ENCODE data around the gene MRPL43. TPM values are rescaled to one million over a fixed set of nuclear protein-coding genes. Genes with fewer than 3 reads are reported as not detected.
A peak's percentile ranks its signal among the peaks of the same experiment; 100 is the strongest.
"Not testable (repeated sequence)": the region's sequence is repeated elsewhere in the genome, so short reads cannot be mapped to it uniquely, and the experiment has no call there.

MRPL43 gene
- total and polyA plus RNA-seq, 4 donors: 43.6 to 105 (median 84.5) TPM

DNA sequence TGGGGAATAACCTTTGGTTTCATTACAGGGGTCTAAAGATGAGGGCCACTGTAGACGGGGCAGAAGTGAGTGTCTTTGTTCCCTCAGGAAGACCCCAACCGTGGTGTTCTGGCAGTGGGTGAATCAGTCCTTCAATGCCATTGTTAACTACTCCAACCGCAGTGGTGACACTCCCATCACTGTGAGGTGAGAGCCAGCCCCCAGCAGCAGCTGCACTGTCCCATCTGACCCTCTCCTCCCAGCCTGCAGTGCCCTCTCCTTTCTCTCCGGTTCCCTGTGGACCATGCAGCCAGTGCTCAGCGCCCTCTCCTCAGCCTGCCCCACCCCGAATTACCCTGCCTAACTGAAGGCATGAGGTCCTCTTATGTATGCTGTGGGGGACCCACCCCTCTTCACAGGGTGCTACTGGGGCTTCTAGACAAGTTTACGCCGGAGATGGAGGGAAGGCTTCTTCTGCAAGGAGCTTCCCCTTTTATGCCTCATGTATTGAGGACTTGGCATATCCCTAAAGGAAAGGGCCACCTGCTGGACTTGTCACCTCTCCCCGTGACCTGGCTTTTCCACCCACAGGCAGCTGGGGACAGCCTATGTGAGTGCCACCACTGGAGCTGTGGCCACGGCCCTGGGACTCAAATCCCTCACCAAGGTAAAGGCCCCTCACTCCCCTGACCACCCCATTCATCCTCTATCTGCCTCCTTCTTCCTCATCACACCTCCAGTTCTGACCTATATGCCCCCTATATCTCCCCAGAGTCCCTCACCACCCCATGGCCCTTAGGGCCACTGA, 48.8 kb upstream of the MRPL43 start:
- WGBS, 2 donors: 88 to 92% methylated on average over 10 of the region's 10 CpGs
- ATAC-seq (ENCODE audit: insufficient read depth, low FRiP score) (no peak), DNase-seq (no peak)
- Histone ChIP-seq H3K9me3 (ENCODE audit: control insufficient read depth in 4 of 4, insufficient read depth in 3 of 4, low read length in 3 of 4) (no peaks in the 10 kb centered on the region), H3K36me3 (ENCODE audit: control insufficient read depth in 4 of 4, insufficient read depth in 4 of 4, low read length in 4 of 4) (peaks cover 8 to 40% (median 17%) of the 10 kb centered on the region in 4 donors), H3K27ac (ENCODE audit: low read depth in 1 of 2, low read length in 1 of 2) (no peak overlapping the region), H3K4me3 (no peak overlapping the region), H3K9ac (ENCODE audit: insufficient read depth in 1 of 2, low read length in 2 of 2) (no peak overlapping the region), H3K27me3 (ENCODE audit: control insufficient read depth in 3 of 3, insufficient read depth in 3 of 3, low read length in 2 of 3) (no peaks in the 10 kb centered on the region), H3K4me1 (ENCODE audit: control insufficient read depth in 5 of 5, insufficient read depth in 5 of 5, low read length in 5 of 5) (peaks cover 0 to 20% (median 0%) of the 10 kb centered on the region in 5 donors)
- TF ChIP-seq, protein P1, sequence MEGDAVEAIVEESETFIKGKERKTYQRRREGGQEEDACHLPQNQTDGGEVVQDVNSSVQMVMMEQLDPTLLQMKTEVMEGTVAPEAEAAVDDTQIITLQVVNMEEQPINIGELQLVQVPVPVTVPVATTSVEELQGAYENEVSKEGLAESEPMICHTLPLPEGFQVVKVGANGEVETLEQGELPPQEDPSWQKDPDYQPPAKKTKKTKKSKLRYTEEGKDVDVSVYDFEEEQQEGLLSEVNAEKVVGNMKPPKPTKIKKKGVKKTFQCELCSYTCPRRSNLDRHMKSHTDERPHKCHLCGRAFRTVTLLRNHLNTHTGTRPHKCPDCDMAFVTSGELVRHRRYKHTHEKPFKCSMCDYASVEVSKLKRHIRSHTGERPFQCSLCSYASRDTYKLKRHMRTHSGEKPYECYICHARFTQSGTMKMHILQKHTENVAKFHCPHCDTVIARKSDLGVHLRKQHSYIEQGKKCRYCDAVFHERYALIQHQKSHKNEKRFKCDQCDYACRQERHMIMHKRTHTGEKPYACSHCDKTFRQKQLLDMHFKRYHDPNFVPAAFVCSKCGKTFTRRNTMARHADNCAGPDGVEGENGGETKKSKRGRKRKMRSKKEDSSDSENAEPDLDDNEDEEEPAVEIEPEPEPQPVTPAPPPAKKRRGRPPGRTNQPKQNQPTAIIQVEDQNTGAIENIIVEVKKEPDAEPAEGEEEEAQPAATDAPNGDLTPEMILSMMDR (IDR thresholded peaks at IDR 0.05; ENCODE audit: control extremely low read depth, extremely low read depth): no peak

DNA sequence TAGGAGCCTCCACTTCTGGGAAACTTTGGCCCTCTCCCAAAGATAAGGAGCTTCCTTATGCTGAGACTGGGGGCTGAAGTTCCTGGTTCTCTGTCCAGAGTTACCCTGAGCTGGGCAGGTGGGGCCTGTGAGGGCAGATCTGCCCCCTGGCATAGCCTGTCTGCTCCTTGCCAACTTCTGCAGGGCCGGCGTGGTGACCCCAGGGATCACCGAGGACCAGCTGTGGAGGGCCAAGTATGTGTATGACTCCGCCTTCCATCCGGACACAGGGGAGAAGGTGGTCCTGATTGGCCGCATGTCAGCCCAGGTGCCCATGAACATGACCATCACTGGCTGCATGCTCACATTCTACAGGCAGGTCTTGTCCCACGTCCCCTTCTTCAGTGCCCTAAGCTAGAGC, 48.0 kb upstream of the MRPL43 start:
- H3K36me3 ChIP-seq (ENCODE audit: control insufficient read depth in 4 of 4, insufficient read depth in 4 of 4, low read length in 4 of 4): peaks cover 8 to 40% (median 17%) of the 10 kb centered on the region in 4 donors
- no peak for DNase-seq
- H3K27me3 ChIP-seq (ENCODE audit: control insufficient read depth in 3 of 3, insufficient read depth in 3 of 3, low read length in 2 of 3): no peaks in the 10 kb centered on the region
- H3K4me1 ChIP-seq (ENCODE audit: control insufficient read depth in 5 of 5, insufficient read depth in 5 of 5, low read length in 5 of 5): peaks cover 0 to 25% (median 3%) of the 10 kb centered on the region in 5 donors
- TF ChIP-seq, protein P1 (IDR thresholded peaks at IDR 0.05; ENCODE audit: control extremely low read depth, extremely low read depth): no peak
- WGBS, 2 donors: 95 to 99% methylated on average over 7 of the region's 7 CpGs
- no peaks in the 10 kb centered on the region for H3K9me3 ChIP-seq (ENCODE audit: control insufficient read depth in 4 of 4, insufficient read depth in 3 of 4, low read length in 3 of 4)
- no peak for ATAC-seq (ENCODE audit: insufficient read depth, low FRiP score)
- no peak overlapping the region for H3K9ac ChIP-seq (ENCODE audit: insufficient read depth in 1 of 2, low read length in 2 of 2)
- no peak overlapping the region for H3K4me3 ChIP-seq
- H3K27ac ChIP-seq (ENCODE audit: low read depth in 1 of 2, low read length in 1 of 2): no peak overlapping the region

DNA sequence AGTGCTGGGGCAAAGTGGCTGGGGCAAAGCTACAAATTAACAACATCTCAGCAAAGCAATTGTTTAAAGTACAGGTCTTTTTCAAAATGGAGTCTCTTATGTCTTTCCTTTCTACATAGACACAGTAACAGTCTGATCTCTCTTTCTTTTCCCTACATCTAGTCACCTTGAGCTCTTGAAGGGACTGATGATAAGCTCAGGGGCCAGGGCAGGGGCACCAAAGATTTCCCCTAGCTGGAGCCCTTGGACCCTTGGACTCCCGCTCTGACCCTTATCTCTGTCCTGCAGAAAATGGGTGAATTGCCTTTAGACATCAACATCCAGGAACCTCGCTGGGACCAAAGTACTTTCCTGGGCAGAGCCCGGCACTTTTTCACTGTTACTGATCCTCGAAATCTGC, 47.1 kb upstream of the MRPL43 start:
- WGBS, 2 donors: 96 to 98% methylated on average over 4 of the region's 4 CpGs
- not testable (repeated sequence) for H3K9me3 ChIP-seq (ENCODE audit: control insufficient read depth in 4 of 4, insufficient read depth in 3 of 4, low read length in 3 of 4); H3K4me3 ChIP-seq; H3K27ac ChIP-seq (ENCODE audit: low read depth in 1 of 2, low read length in 1 of 2); H3K27me3 ChIP-seq (ENCODE audit: control insufficient read depth in 3 of 3, insufficient read depth in 3 of 3, low read length in 2 of 3); ATAC-seq (ENCODE audit: insufficient read depth, low FRiP score); H3K9ac ChIP-seq (ENCODE audit: insufficient read depth in 1 of 2, low read length in 2 of 2); DNase-seq
- Histone ChIP-seq H3K4me1 (ENCODE audit: control insufficient read depth in 5 of 5, insufficient read depth in 5 of 5, low read length in 5 of 5) (peaks cover 0 to 25% (median 3%) of the 10 kb centered on the region in 5 donors), H3K36me3 (ENCODE audit: control insufficient read depth in 4 of 4, insufficient read depth in 4 of 4, low read length in 4 of 4) (peaks cover 8 to 36% (median 17%) of the 10 kb centered on the region in 4 donors)

DNA sequence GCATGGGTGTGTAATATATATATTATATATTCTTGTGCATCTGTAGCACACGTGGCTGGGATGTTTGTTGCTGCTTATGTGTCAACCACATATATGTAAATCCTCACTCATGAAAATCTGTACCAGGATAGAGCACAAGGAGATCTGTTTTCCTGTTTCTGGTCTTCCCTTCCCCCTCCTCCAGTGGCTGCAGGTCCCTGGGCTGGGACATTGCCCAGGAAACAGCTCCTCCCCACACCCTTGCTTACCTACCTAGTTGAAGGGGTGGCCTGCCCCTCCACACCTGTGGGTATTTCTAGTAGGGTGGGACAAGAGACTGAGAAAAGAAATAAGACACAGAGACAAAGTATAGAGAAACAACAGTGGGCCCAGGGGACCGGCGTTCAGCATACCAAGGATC, 46.0 kb upstream of the MRPL43 start:
- Histone ChIP-seq H3K27me3 (ENCODE audit: control insufficient read depth in 3 of 3, insufficient read depth in 3 of 3, low read length in 2 of 3) (peaks cover 0 to 12% (median 6%) of the 10 kb centered on the region in 3 donors), H3K9me3 (ENCODE audit: control insufficient read depth in 4 of 4, insufficient read depth in 3 of 4, low read length in 3 of 4) (no peaks in the 10 kb centered on the region), H3K4me3 (no peak overlapping the region), H3K36me3 (ENCODE audit: control insufficient read depth in 4 of 4, insufficient read depth in 4 of 4, low read length in 4 of 4) (peaks cover 8 to 27% (median 14%) of the 10 kb centered on the region in 4 donors), H3K4me1 (ENCODE audit: control insufficient read depth in 5 of 5, insufficient read depth in 5 of 5, low read length in 5 of 5) (peaks cover 0 to 25% (median 3%) of the 10 kb centered on the region in 5 donors), H3K9ac (ENCODE audit: insufficient read depth in 1 of 2, low read length in 2 of 2) (no peak overlapping the region), H3K27ac (ENCODE audit: low read depth in 1 of 2, low read length in 1 of 2) (peak overlapping the region in 1 of 2 donors; percentile 26)
- TF ChIP-seq, protein P1 (IDR thresholded peaks at IDR 0.05; ENCODE audit: control extremely low read depth, extremely low read depth): no peak
- 81 to 87% methylated on average over 3 of the region's 3 CpGs for WGBS, 2 donors
- ATAC-seq (ENCODE audit: insufficient read depth, low FRiP score) (no peak), DNase-seq (no peak)
